Endothelial cell (in vitro differentiated cells): Measurements from ENCODE around the gene TRIM41. TPM values are rescaled to one million over a fixed set of nuclear protein-coding genes. Genes with fewer than 3 reads are reported as not detected.

ENCODE experiments used
- DNase-seq: peaks from one replicate; pipeline ENCODE4 v3.0.0; 2021; ENCODE audit warnings: low spot score
- H3K27ac Mint-ChIP-seq: one replicate; pipeline ENCODE4 v1.8.0; 2021; ENCODE audit warnings: mixed read lengths, inconsistent platforms; ENCODE audit not compliant: unreplicated experiment
- H3K27me3 Mint-ChIP-seq: one replicate; pipeline ENCODE4 v1.8.0; 2021; ENCODE audit warnings: mild to moderate bottlenecking, moderate library complexity, mixed read lengths, inconsistent platforms; ENCODE audit not compliant: unreplicated experiment
- H3K36me3 Mint-ChIP-seq: one replicate; pipeline ENCODE4 v1.8.0; 2021; ENCODE audit warnings: mild to moderate bottlenecking, low read depth, mixed read lengths, inconsistent platforms; ENCODE audit not compliant: unreplicated experiment
- H3K4me1 Mint-ChIP-seq: one replicate; pipeline ENCODE4 v1.8.0; 2021; ENCODE audit warnings: mild to moderate bottlenecking, mixed read lengths, inconsistent platforms; ENCODE audit not compliant: unreplicated experiment
- H3K4me3 Mint-ChIP-seq: one replicate; pipeline ENCODE4 v1.8.0; 2021; ENCODE audit warnings: mild to moderate bottlenecking, mixed read lengths, inconsistent platforms; ENCODE audit not compliant: unreplicated experiment
- H3K9me3 Mint-ChIP-seq: one replicate; pipeline ENCODE4 v1.8.0; 2021; ENCODE audit warnings: mixed read lengths, inconsistent platforms; ENCODE audit not compliant: unreplicated experiment
- CTCF ChIP-seq: fragments of 200-600 bp; sonication (generic); IDR thresholded peaks from one replicate; pipeline ENCODE4 v1.5.0; 2021; ENCODE audit warnings: antibody characterized with exemption; ENCODE audit not compliant: unreplicated experiment
- total RNA-seq: library from RNA; stranded (reverse); fragmentation: NEBNext Ultra II Directional; extraction: Animal tissue kit (Norgen Biotek cat#: 25700); gene quantifications from one replicate; pipeline ENCODE4 v1.2.1, GENCODE V29; 2021; ENCODE audit not compliant: unreplicated experiment

The TRIM41 gene
- total RNA-seq, 1 donor from 2014 or later: 21.8 TPM

GRCh38 chr5:181231432-181231831 is 8.4 kb downstream of the TRIM41 start:
- H3K4me3 Mint-ChIP-seq: no peak overlapping the region
- H3K4me1 Mint-ChIP-seq: no peaks in the 10 kb centered on the region
- no peak for DNase-seq
- H3K27ac Mint-ChIP-seq: no peak overlapping the region
- H3K27me3 Mint-ChIP-seq: peaks cover 9% of the 10 kb centered on the region
- TF ChIP-seq CTCF: no peak
- H3K9me3 Mint-ChIP-seq: no peaks in the 10 kb centered on the region
- peaks cover 27% of the 10 kb centered on the region for H3K36me3 Mint-ChIP-seq

GRCh38 chr5:181232593-181232992 is 9.5 kb downstream of the TRIM41 start:
- H3K4me3 Mint-ChIP-seq: peak overlapping the region; percentile 18
- peak overlapping the region; percentile 77 for H3K27ac Mint-ChIP-seq
- DNase-seq: no peak
- TF ChIP-seq CTCF: no peak
- H3K4me1 Mint-ChIP-seq: no peaks in the 10 kb centered on the region
- H3K27me3 Mint-ChIP-seq: peaks cover 9% of the 10 kb centered on the region
- H3K9me3 Mint-ChIP-seq: no peaks in the 10 kb centered on the region
- peaks cover 37% of the 10 kb centered on the region for H3K36me3 Mint-ChIP-seq

- peak overlapping the region; percentile 77 for H3K27ac Mint-ChIP-seq
- H3K4me1 Mint-ChIP-seq: no peaks in the 10 kb centered on the region
- no peak for TF ChIP-seq CTCF
- H3K4me3 Mint-ChIP-seq: peak overlapping the region; percentile 18
- H3K9me3 Mint-ChIP-seq: no peaks in the 10 kb centered on the region
- H3K36me3 Mint-ChIP-seq: peaks cover 43% of the 10 kb centered on the region
- peaks cover 11% of the 10 kb centered on the region for H3K27me3 Mint-ChIP-seq
- DNase-seq: no peak
Measured at GRCh38 chr5:181233088-181233800, 10.2 kb downstream of the TRIM41 start.

- no peak for DNase-seq
- H3K4me3 Mint-ChIP-seq: no peak overlapping the region
- no peaks in the 10 kb centered on the region for H3K9me3 Mint-ChIP-seq
- H3K27me3 Mint-ChIP-seq: peaks cover 14% of the 10 kb centered on the region
- no peak overlapping the region for H3K27ac Mint-ChIP-seq
- peaks cover 48% of the 10 kb centered on the region for H3K36me3 Mint-ChIP-seq
- H3K4me1 Mint-ChIP-seq: no peaks in the 10 kb centered on the region
- no peak for TF ChIP-seq CTCF
Measured at GRCh38 chr5:181233801-181234454, 10.8 kb downstream of the TRIM41 start.
